Stimulated activated naive CD4-positive, alpha-beta T cell (primary cell): Measurements from ENCODE around the gene OTOP1.
"Not testable (repeated sequence)": the region's sequence is repeated elsewhere in the genome, so short reads cannot be mapped to it uniquely, and the experiment has no call there.

Experiments used
- DNase-seq, 6 experiments: peaks; one replicate each; lab custom pipeline; 2025; lab: John Stamatoyannopoulos, UW

Gene OTOP1

GRCh38 chr4:4160956-4161665, 65.6 kb downstream of the OTOP1 start:
- DNase-seq: not testable (repeated sequence)

GRCh38 chr4:4145622-4146021, 81.1 kb downstream of the OTOP1 start:
- DNase-seq: peak in 3 of 6 experiments; percentile 2 to 14 (median 8)

- DNase-seq: not testable (repeated sequence)
These were observed 83.4 kb downstream of the OTOP1 start for GRCh38 chr4:4143376-4143775.

GRCh38 chr4:4142679-4143078, 84.0 kb downstream of the OTOP1 start:
- DNase-seq: not testable (repeated sequence)

GRCh38 chr4:4141186-4141585, 85.5 kb downstream of the OTOP1 start:
- not testable (repeated sequence) for DNase-seq
